Measurements from ENCODE around the gene FRMD4B. TPM values are rescaled to one million over a fixed set of nuclear protein-coding genes. Genes with fewer than 3 reads are reported as not detected.

FRMD4B gene
- total and polyA plus RNA-seq, 2 donors (not counting 3 experiments of a cell fraction or from before 2014, with no cell fraction given), result 66.4 to 89.7 TPM

DNA sequence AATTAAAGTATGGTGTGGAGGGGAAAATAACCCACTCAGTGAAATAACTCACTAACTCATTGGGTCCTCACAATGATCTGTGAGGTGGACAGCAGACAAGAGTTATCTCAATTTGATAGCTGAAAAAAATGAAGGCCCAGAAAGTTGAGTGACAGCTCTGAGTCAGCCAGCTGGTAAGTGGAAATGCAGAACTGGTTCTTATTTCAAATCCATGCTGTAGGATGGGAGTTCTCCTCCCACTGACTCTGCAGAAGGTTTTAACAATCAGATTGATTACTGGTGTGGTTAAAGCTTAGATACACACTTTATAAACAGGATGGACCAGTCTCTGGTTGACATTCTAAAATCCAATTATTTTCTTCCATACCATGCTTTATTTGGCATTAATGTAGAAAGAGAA lies 176.5 kb downstream of the FRMD4B start:
- BruUV-seq (replicated peaks), result no TSS peak
- CTCF ChIA-PET, result interaction anchor here (0.9 to 1.3 kb wide), 4 partner anchors 9 to 97 kb away, joined by 3 to 4 read pairs (median 3); no protein-coding TSS in a partner anchor
- Histone ChIP-seq H3K4me1 (ENCODE audit: control insufficient read depth, extremely low read depth, insufficient read depth, low read length) (peaks cover 32% of the 10 kb centered on the region), H3K27me3 (ENCODE audit: control insufficient read depth in 2 of 2, insufficient read depth in 2 of 2, low read length in 2 of 2) (no peaks in the 10 kb centered on the region), H3K9me1 (replicated peaks; ENCODE audit: control insufficient read depth, extremely low read depth, insufficient read depth, low read length) (no peaks in the 10 kb centered on the region), H3K4me2 (ENCODE audit: insufficient read depth, low read length) (no peak overlapping the region), H4K20me1 (replicated peaks; ENCODE audit: control insufficient read depth, extremely low read depth, insufficient read depth, low read length) (no peaks in the 10 kb centered on the region), H3K4me3 (replicated peaks in 1 of 3; ENCODE audit: insufficient read depth in 1 of 3, low read depth in 1 of 3, low read length in 3 of 3) (no peak overlapping the region), H3K27ac (ENCODE audit: insufficient read depth, low read depth, low read length) (no peak overlapping the region), H3K79me2 (ENCODE audit: control insufficient read depth, insufficient read depth, low read length) (peaks cover 5% of the 10 kb centered on the region), H3K9ac (replicated peaks; ENCODE audit: extremely low read depth, insufficient read depth, low read length) (no peak overlapping the region), H3K9me3 (replicated peaks; ENCODE audit: control insufficient read depth, insufficient read depth, low read length) (no peaks in the 10 kb centered on the region), H2AFZ (ENCODE audit: low read depth, low read length) (no peak overlapping the region), H3K36me3 (ENCODE audit: control insufficient read depth in 2 of 2, extremely low read depth in 1 of 2, insufficient read depth in 2 of 2, low read length in 2 of 2) (peaks cover 2 to 3% of the 10 kb centered on the region in 2 experiments)
- intact Hi-C loops (cut with micrococcal nuclease), result no loop called here
- TF ChIP-seq POLR2A (IDR thresholded peaks at IDR 0.05; ENCODE audit: low read depth, low read length) (no peak), EZH2 (IDR thresholded peaks at IDR 0.05; ENCODE audit: borderline replicate concordance, low read depth, low read length, severe bottlenecking) (no peak), MYC (IDR thresholded peaks at IDR 0.05; ENCODE audit: low read depth, low read length) (no peak), FOS (IDR thresholded peaks at IDR 0.05; ENCODE audit: borderline replicate concordance, insufficient read depth, low read length) (no peak)
- TF ChIP-seq, protein P1, sequence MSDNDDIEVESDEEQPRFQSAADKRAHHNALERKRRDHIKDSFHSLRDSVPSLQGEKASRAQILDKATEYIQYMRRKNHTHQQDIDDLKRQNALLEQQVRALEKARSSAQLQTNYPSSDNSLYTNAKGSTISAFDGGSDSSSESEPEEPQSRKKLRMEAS (IDR thresholded peaks at IDR 0.05; ENCODE audit: insufficient read depth, insufficient read length), result no peak
- dilution Hi-C loops (cut with MboI; ENCODE audit: extremely low pct_ligation_motif_present, low sequenced_read_pairs), result no loop called here
- no peak for DNase-seq (ENCODE audit: low read depth, low spot score)
- FAIRE-seq, result no peak
- POLR2A ChIA-PET, result interaction anchor here (0.6 kb wide), 1 partner anchor 177 kb away, joined by 3 read pairs; no protein-coding TSS in a partner anchor

DNA sequence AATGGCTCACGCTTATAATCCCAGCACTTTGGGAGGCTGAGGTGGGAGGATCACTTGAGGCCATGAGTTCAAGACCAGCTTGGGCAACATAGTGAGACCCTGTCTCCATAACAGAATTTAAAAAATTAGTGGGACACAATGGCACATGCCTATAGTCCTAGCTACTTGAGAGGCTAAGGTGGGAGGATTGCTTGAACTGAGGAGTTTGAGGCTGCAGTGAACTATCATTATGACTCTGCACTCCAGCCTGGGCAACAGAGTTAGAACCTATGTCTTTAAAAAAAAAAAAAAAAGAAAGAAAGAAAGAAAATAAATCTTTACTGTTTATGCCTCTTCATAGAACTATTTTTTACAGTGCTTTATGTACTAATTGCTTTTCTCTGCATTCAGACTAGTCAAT lies 178.9 kb downstream of the FRMD4B start:
- CTCF ChIA-PET, result interaction anchor here (0.9 to 3.0 kb wide), 3 partner anchors 10 to 33 kb away, joined by 3 to 6 read pairs (median 3); no protein-coding TSS in a partner anchor
- no peaks in the 10 kb centered on the region for H3K27me3 ChIP-seq (ENCODE audit: control insufficient read depth in 2 of 2, insufficient read depth in 2 of 2, low read length in 2 of 2)
- peaks cover 5% of the 10 kb centered on the region for H3K79me2 ChIP-seq (ENCODE audit: control insufficient read depth, insufficient read depth, low read length)
- no peak overlapping the region for H2AFZ ChIP-seq (ENCODE audit: low read depth, low read length)
- no peak overlapping the region for H3K4me3 ChIP-seq (replicated peaks in 1 of 3; ENCODE audit: insufficient read depth in 1 of 3, low read depth in 1 of 3, low read length in 3 of 3)
- BruUV-seq (replicated peaks), result no TSS peak
- H3K27ac ChIP-seq (ENCODE audit: insufficient read depth, low read depth, low read length), result no peak overlapping the region
- intact Hi-C loops (cut with micrococcal nuclease), result no loop called here
- FAIRE-seq (no peak), DNase-seq (ENCODE audit: low read depth, low spot score) (no peak)
- no peaks in the 10 kb centered on the region for H4K20me1 ChIP-seq (replicated peaks; ENCODE audit: control insufficient read depth, extremely low read depth, insufficient read depth, low read length)
- H3K9me3 ChIP-seq (replicated peaks; ENCODE audit: control insufficient read depth, insufficient read depth, low read length), result no peaks in the 10 kb centered on the region
- POLR2A ChIA-PET, result no interaction called here
- no peak overlapping the region for H3K4me2 ChIP-seq (ENCODE audit: insufficient read depth, low read length)
- no peaks in the 10 kb centered on the region for H3K9me1 ChIP-seq (replicated peaks; ENCODE audit: control insufficient read depth, extremely low read depth, insufficient read depth, low read length)
- H3K4me1 ChIP-seq (ENCODE audit: control insufficient read depth, extremely low read depth, insufficient read depth, low read length), result peaks cover 22% of the 10 kb centered on the region
- no peak overlapping the region for H3K9ac ChIP-seq (replicated peaks; ENCODE audit: extremely low read depth, insufficient read depth, low read length)
- TF ChIP-seq JUN (IDR thresholded peaks at IDR 0.05; ENCODE audit: borderline replicate concordance, insufficient read depth, insufficient read length, low read depth) (no peak), EZH2 (IDR thresholded peaks at IDR 0.05; ENCODE audit: borderline replicate concordance, low read depth, low read length, severe bottlenecking) (no peak), POLR2A (IDR thresholded peaks at IDR 0.05; ENCODE audit: low read depth, low read length) (no peak), GATA2 (IDR thresholded peaks at IDR 0.05; ENCODE audit: insufficient read depth, insufficient read length, low read depth, low read length) (no peak), FOS (IDR thresholded peaks at IDR 0.05; ENCODE audit: borderline replicate concordance, insufficient read depth, low read length) (no peak), POLR2AphosphoS5 (IDR thresholded peaks at IDR 0.05; ENCODE audit: insufficient read depth, low read depth, low read length) (no peak), MYC (IDR thresholded peaks at IDR 0.05; ENCODE audit: low read depth, low read length) (no peak)
- TF ChIP-seq, protein P2, sequence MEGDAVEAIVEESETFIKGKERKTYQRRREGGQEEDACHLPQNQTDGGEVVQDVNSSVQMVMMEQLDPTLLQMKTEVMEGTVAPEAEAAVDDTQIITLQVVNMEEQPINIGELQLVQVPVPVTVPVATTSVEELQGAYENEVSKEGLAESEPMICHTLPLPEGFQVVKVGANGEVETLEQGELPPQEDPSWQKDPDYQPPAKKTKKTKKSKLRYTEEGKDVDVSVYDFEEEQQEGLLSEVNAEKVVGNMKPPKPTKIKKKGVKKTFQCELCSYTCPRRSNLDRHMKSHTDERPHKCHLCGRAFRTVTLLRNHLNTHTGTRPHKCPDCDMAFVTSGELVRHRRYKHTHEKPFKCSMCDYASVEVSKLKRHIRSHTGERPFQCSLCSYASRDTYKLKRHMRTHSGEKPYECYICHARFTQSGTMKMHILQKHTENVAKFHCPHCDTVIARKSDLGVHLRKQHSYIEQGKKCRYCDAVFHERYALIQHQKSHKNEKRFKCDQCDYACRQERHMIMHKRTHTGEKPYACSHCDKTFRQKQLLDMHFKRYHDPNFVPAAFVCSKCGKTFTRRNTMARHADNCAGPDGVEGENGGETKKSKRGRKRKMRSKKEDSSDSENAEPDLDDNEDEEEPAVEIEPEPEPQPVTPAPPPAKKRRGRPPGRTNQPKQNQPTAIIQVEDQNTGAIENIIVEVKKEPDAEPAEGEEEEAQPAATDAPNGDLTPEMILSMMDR (IDR thresholded peaks at IDR 0.05; ENCODE audit: extremely low read depth in 1 of 2, insufficient read depth in 1 of 2, low read depth in 1 of 2, low read length in 2 of 2), result no peak
- TF ChIP-seq, protein P1 (IDR thresholded peaks at IDR 0.05; ENCODE audit: insufficient read depth, insufficient read length), result no peak
- peaks cover 0 to 3% of the 10 kb centered on the region in 2 experiments for H3K36me3 ChIP-seq (ENCODE audit: control insufficient read depth in 2 of 2, extremely low read depth in 1 of 2, insufficient read depth in 2 of 2, low read length in 2 of 2)
- dilution Hi-C loops (cut with MboI; ENCODE audit: extremely low pct_ligation_motif_present, low sequenced_read_pairs), result no loop called here

Measured in endothelial cell of umbilical vein (primary cell).